ENCODE results near the gene CADM2. TPM values are rescaled to one million over a fixed set of nuclear protein-coding genes. Genes with fewer than 3 reads are reported as not detected.

CADM2 gene
- total RNA-seq, 2 donors from 2014 or later = 24.1 to 29.8 TPM

- Mint-ChIP-seq H3K4me3 (no peak overlapping the region), H3K4me1 (peaks cover 8% of the 10 kb centered on the region), H3K27me3 (ENCODE audit: insufficient read depth) (peaks cover 13% of the 10 kb centered on the region), H3K36me3 (ENCODE audit: low read depth) (no peaks in the 10 kb centered on the region), H3K27ac (no peak overlapping the region), H3K9me3 (no peaks in the 10 kb centered on the region)
- WGBS, 2 experiments (ENCODE audit: insufficient coverage in 1 of 2, insufficient read length in 1 of 2) = 11 to 33% methylated on average over 1 to 2 of the region's 3 CpGs
- peak; percentile 53 for DNase-seq
- Histone ChIP-seq H3K9ac (ENCODE audit: extremely low read depth, low read length, poor library complexity, severe bottlenecking) (no peak overlapping the region), H3K4me3 (ENCODE audit: low read length) (no peak overlapping the region), H3K27me3 (ENCODE audit: control insufficient read depth, insufficient read depth, low read length, poor library complexity, severe bottlenecking) (peaks cover 15% of the 10 kb centered on the region), H3K9me3 (ENCODE audit: control insufficient read depth, low read length) (no peaks in the 10 kb centered on the region), H3K27ac (ENCODE audit: low read depth, low read length) (no peak overlapping the region), H3K4me1 (ENCODE audit: control insufficient read depth, insufficient read depth, low read length) (peaks cover 4% of the 10 kb centered on the region), H3K36me3 (ENCODE audit: control insufficient read depth, insufficient read depth, low read length) (no peaks in the 10 kb centered on the region)
- TF ChIP-seq CTCF (conservative IDR thresholded peaks at IDR 0.05) = no peak
These were observed 627.2 kb downstream of the CADM2 start for GRCh38 chr3:85586018-85586417.

GRCh38 chr3:85589145-85589544 lies 630.4 kb downstream of the CADM2 start:
- WGBS, 2 experiments (ENCODE audit: insufficient coverage in 1 of 2, insufficient read length in 1 of 2) = 60 to 93% methylated on average over 2 to 3 of the region's 3 CpGs
- Histone ChIP-seq H3K4me3 (ENCODE audit: low read length) (no peak overlapping the region), H3K27ac (ENCODE audit: low read depth, low read length) (no peak overlapping the region), H3K9ac (ENCODE audit: extremely low read depth, low read length, poor library complexity, severe bottlenecking) (no peak overlapping the region), H3K9me3 (ENCODE audit: control insufficient read depth, low read length) (no peaks in the 10 kb centered on the region), H3K4me1 (ENCODE audit: control insufficient read depth, insufficient read depth, low read length) (peaks cover 4% of the 10 kb centered on the region), H3K36me3 (ENCODE audit: control insufficient read depth, insufficient read depth, low read length) (no peaks in the 10 kb centered on the region), H3K27me3 (ENCODE audit: control insufficient read depth, insufficient read depth, low read length, poor library complexity, severe bottlenecking) (peaks cover 15% of the 10 kb centered on the region)
- Mint-ChIP-seq H3K36me3 (ENCODE audit: low read depth) (no peaks in the 10 kb centered on the region), H3K4me1 (peaks cover 8% of the 10 kb centered on the region), H3K27me3 (ENCODE audit: insufficient read depth) (peaks cover 13% of the 10 kb centered on the region), H3K27ac (no peak overlapping the region), H3K4me3 (no peak overlapping the region), H3K9me3 (no peaks in the 10 kb centered on the region)
- DNase-seq = no peak
- no peak for TF ChIP-seq CTCF (conservative IDR thresholded peaks at IDR 0.05)

GRCh38 chr3:85591451-85591850 lies 632.7 kb downstream of the CADM2 start:
- Histone ChIP-seq H3K9ac (ENCODE audit: extremely low read depth, low read length, poor library complexity, severe bottlenecking) (no peak overlapping the region), H3K9me3 (ENCODE audit: control insufficient read depth, low read length) (no peaks in the 10 kb centered on the region), H3K4me1 (ENCODE audit: control insufficient read depth, insufficient read depth, low read length) (no peaks in the 10 kb centered on the region), H3K4me3 (ENCODE audit: low read length) (no peak overlapping the region), H3K36me3 (ENCODE audit: control insufficient read depth, insufficient read depth, low read length) (no peaks in the 10 kb centered on the region), H3K27ac (ENCODE audit: low read depth, low read length) (no peak overlapping the region), H3K27me3 (ENCODE audit: control insufficient read depth, insufficient read depth, low read length, poor library complexity, severe bottlenecking) (peaks cover 8% of the 10 kb centered on the region)
- H3K4me1 Mint-ChIP-seq = no peaks in the 10 kb centered on the region
- no peaks in the 10 kb centered on the region for H3K9me3 Mint-ChIP-seq
- H3K36me3 Mint-ChIP-seq (ENCODE audit: low read depth) = no peaks in the 10 kb centered on the region
- 98 to 100% methylated on average over 1 of the region's 2 CpGs for WGBS, 2 experiments (ENCODE audit: insufficient coverage in 1 of 2, insufficient read length in 1 of 2)
- peaks cover 10% of the 10 kb centered on the region for H3K27me3 Mint-ChIP-seq (ENCODE audit: insufficient read depth)
- no peak overlapping the region for H3K4me3 Mint-ChIP-seq
- DNase-seq = no peak
- no peak for TF ChIP-seq CTCF (conservative IDR thresholded peaks at IDR 0.05)
- H3K27ac Mint-ChIP-seq = no peak overlapping the region

Data from endodermal cell (in vitro differentiated cells).